GM12878 (cell line): ENCODE measurements around the gene GALNT15. TPM values are rescaled to one million over a fixed set of nuclear protein-coding genes. Genes with fewer than 3 reads are reported as not detected.

ENCODE experiments used
- ATAC-seq: fragments of 200-7000 bp; cut with Tn5 transposase; 3 replicates; pipeline ENCODE4 v1.9.1; 2020; ENCODE audit warnings: mild to moderate bottlenecking, moderate library complexity
- BruUV-seq: library from RNA; stranded (reverse); fragments of 400-500 nt; replicated peaks from 2 replicates; lab custom pipeline; 2021; lab: Mats Ljungman, UMichigan
- CTCF ChIA-PET: fragments of 300-600 bp; sonication (Branson Sonifier 250); formaldehyde crosslinking; extraction: SDS; loops from one replicate; lab custom pipeline; 2021; ENCODE audit warnings: inconsistent platforms; lab: Yijun Ruan, JAX
- POLR2A ChIA-PET: fragments of 350-600 bp; formaldehyde crosslinking; extraction: SDS; loops from one replicate; lab custom pipeline; 2021; ENCODE audit warnings: inconsistent platforms; lab: Charles Lee
- RAD21 ChIA-PET: fragments of 300-600 bp; sonication (Branson Sonifier 250); formaldehyde crosslinking; loops from one replicate; lab custom pipeline; 2023; ENCODE audit warnings: antibody characterized with exemption; ENCODE audit not compliant: unreplicated experiment; lab: Charles Lee
- SMC1A ChIA-PET: fragments of 300-600 bp; sonication (Branson Sonifier 250); formaldehyde crosslinking; loops from one replicate; lab custom pipeline; 2023; ENCODE audit not compliant: unreplicated experiment, uncharacterized antibody; lab: Charles Lee
- DNase-seq: peaks from one replicate; pipeline ENCODE4 v3.0.0-alpha.2; 2011; ENCODE audit warnings: low read depth, low spot score
- FAIRE-seq: peaks from 3 replicates; lab custom pipeline; 2011; peaks lifted over from hg19 to GRCh38; lab: Jason Lieb, UNC
- H2AFZ ChIP-seq: 2 replicates; pipeline ENCODE4 v1.6.0; 2011; ENCODE audit warnings: low read depth, low read length, control low read depth; ENCODE audit not compliant: control insufficient read depth
- H3K27ac ChIP-seq: 2 replicates; pipeline ENCODE4 v1.5.1; 2011; ENCODE audit warnings: control low read depth; ENCODE audit not compliant: control insufficient read depth, insufficient read depth
- H3K27me3 ChIP-seq, 2 experiments: replicated peaks in 1 of 2; 2 replicates each; pipeline versions ENCODE4 v1.6.0 to v1.6.1; 2011; ENCODE audit warnings: low read length in 1 of 2; ENCODE audit not compliant: control insufficient read depth in 2 of 2, insufficient read depth in 2 of 2
- H3K36me3 ChIP-seq, 2 experiments: 2 replicates each; pipeline ENCODE4 v1.5.1; 2011; ENCODE audit warnings: low read length in 1 of 2; ENCODE audit not compliant: control insufficient read depth in 2 of 2, insufficient read depth in 2 of 2
- H3K4me1 ChIP-seq: 2 replicates; pipeline ENCODE4 v1.6.1; 2011; ENCODE audit warnings: mild to moderate bottlenecking, low read length, moderate library complexity, mixed read lengths; ENCODE audit not compliant: control insufficient read depth, insufficient read depth
- H3K4me2 ChIP-seq: 2 replicates; pipeline ENCODE4 v1.6.0; 2011; ENCODE audit warnings: control low read depth; ENCODE audit not compliant: control insufficient read depth, insufficient read depth
- H3K4me3 ChIP-seq: fragments of 200-600 bp; sonication (generic); 2 replicates; pipeline ENCODE4 v1.5.1; 2016
- H3K79me2 ChIP-seq: 2 replicates; pipeline ENCODE4 v1.6.0; 2011; ENCODE audit warnings: low read length; ENCODE audit not compliant: control insufficient read depth, insufficient read depth
- H3K9ac ChIP-seq: 2 replicates; pipeline ENCODE4 v1.8.0; 2011; ENCODE audit warnings: low read length, control low read depth, mixed read lengths; ENCODE audit not compliant: control insufficient read depth, insufficient read depth
- H3K9me3 ChIP-seq: replicated peaks from 3 replicates; pipeline ENCODE4 v1.5.1; 2011; ENCODE audit warnings: mild to moderate bottlenecking, low read length; ENCODE audit not compliant: control insufficient read depth, insufficient read depth
- H4K20me1 ChIP-seq: 2 replicates; pipeline ENCODE4 v1.6.0; 2011; ENCODE audit not compliant: control insufficient read depth, insufficient read depth
- CHD4 ChIP-seq: fragments of 200-600 bp; sonication (generic); IDR thresholded peaks from 2 replicates; pipeline ENCODE4 v1.6.1; 2016; ENCODE audit warnings: mild to moderate bottlenecking
- EED ChIP-seq: sonication (generic); IDR thresholded peaks from 2 replicates; pipeline ENCODE4 v1.6.1; 2016; ENCODE audit warnings: antibody characterized with exemption, low read depth
- KAT2A ChIP-seq: conservative IDR thresholded peaks from 2 replicates; pipeline ENCODE4 v1.6.1; 2011; ENCODE audit warnings: low read depth, low read length; ENCODE audit not compliant: control insufficient read depth
- ZNF274 ChIP-seq: IDR thresholded peaks from one replicate; pipeline ENCODE4 v1.8.0; 2011; ENCODE audit not compliant: insufficient read length, insufficient read depth
- ZNF384 ChIP-seq: IDR thresholded peaks from 2 replicates; pipeline ENCODE4 v1.6.1; 2012; ENCODE audit warnings: low read depth, mild to moderate bottlenecking, low read length, improper control_type of control experiment, borderline replicate concordance
- ZNF622 ChIP-seq: fragments of 450-650 bp; IDR thresholded peaks from 2 replicates; pipeline ENCODE4 v1.6.1; 2017; ENCODE audit warnings: mild to moderate bottlenecking, inconsistent platforms
- WGBS: methylation state at CpG from one replicate; pipeline ENCODE4 v1.1.6; 2016; ENCODE audit warnings: low lambda C conversion rate; ENCODE audit not compliant: insufficient replicate concordance, insufficient coverage; ENCODE audit errors: missing lambda C conversion rate; 5-methylcytosine and 5-hydroxymethylcytosine counted together
- in situ Hi-C: fragments of 300-500 bp; cut with MboI; formaldehyde crosslinking; loops from 9 replicates; pipeline ENCODE4 v1.14.3; 2018; ENCODE audit warnings: mixed read lengths
- intact Hi-C: fragments of 100-400 bp; cut with micrococcal nuclease; formaldehyde crosslinking; loops from one replicate; pipeline ENCODE4 v1.14.2; 2022; ENCODE audit not compliant: unreplicated experiment
- polyA plus RNA-seq, 11 experiments: library from polyadenylated mRNA; depleted of rRNA in 4 of 11; unstranded in 6 of 11; stranded (reverse) in 5 of 11; fragments of >200 nt; fragmentation: Nextera tagmentation in 4 of 11; fragmentation: Illumina TruSeq in 1 of 11; extraction: Ambion mirVana in 4 of 11; extraction: Trizol in 1 of 11; gene quantifications; 1 replicate in 1 of 11; 2 replicates in 10 of 11; pipeline versions ENCODE4 v1.2.1 to v1.2.3, GENCODE V29; 2011 to 2016; ENCODE audit warnings: inconsistent platforms in 2 of 11, missing spikeins in 2 of 11, low read depth in 1 of 11
- total RNA-seq, 4 experiments: library from RNA; depleted of rRNA in 3 of 4; stranded (reverse); fragments of >200 nt in 3 of 4; fragmentation: Illumina TruSeq in 1 of 4; extraction: Trizol in 1 of 4; gene quantifications; 2 replicates each; pipeline versions ENCODE4 v1.2.1 to v1.2.3, GENCODE V29; 2013 to 2021
- TF ChIP-seq, protein P1 (sequence below): fragments of 450-650 bp; IDR thresholded peaks from 2 replicates; pipeline ENCODE4 v1.6.1; 2017; ENCODE audit warnings: mild to moderate bottlenecking, moderate library complexity
- TF ChIP-seq, protein P2 (sequence below): fragments of 450-650 bp; IDR thresholded peaks from 2 replicates; pipeline ENCODE4 v1.6.1; 2018; ENCODE audit warnings: borderline replicate concordance, mild to moderate bottlenecking; ENCODE audit not compliant: partially characterized antibody
- TF ChIP-seq, protein P3 (sequence below): IDR thresholded peaks from 2 replicates; pipeline ENCODE4 v1.6.1; 2012; ENCODE audit warnings: low read depth, low read length, improper control_type of control experiment

Gene GALNT15
- total and polyA plus RNA-seq, 10 of the 15 experiments (the other 5 are each of a cell fraction or from before 2014, with no cell fraction given), result 0.03 to 0.05 TPM; not detected in 8

DNA sequence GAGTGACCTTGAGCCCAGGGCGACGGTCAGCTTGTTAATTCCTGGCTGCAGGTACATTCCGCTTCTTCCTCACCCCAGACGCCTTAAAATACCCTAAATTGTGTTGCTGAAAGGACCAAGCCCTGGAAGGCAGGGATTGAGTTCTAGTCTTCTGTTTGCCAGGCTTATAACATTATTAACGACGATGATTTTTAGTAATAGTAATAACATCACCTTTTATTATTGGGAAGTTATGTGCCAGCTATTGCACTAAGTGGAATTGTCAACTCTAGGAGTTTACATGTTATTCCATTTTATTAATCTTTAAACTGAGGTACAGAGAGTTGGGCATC is 90.9 kb downstream of the GALNT15 start (continued):
- TF ChIP-seq, protein P1, sequence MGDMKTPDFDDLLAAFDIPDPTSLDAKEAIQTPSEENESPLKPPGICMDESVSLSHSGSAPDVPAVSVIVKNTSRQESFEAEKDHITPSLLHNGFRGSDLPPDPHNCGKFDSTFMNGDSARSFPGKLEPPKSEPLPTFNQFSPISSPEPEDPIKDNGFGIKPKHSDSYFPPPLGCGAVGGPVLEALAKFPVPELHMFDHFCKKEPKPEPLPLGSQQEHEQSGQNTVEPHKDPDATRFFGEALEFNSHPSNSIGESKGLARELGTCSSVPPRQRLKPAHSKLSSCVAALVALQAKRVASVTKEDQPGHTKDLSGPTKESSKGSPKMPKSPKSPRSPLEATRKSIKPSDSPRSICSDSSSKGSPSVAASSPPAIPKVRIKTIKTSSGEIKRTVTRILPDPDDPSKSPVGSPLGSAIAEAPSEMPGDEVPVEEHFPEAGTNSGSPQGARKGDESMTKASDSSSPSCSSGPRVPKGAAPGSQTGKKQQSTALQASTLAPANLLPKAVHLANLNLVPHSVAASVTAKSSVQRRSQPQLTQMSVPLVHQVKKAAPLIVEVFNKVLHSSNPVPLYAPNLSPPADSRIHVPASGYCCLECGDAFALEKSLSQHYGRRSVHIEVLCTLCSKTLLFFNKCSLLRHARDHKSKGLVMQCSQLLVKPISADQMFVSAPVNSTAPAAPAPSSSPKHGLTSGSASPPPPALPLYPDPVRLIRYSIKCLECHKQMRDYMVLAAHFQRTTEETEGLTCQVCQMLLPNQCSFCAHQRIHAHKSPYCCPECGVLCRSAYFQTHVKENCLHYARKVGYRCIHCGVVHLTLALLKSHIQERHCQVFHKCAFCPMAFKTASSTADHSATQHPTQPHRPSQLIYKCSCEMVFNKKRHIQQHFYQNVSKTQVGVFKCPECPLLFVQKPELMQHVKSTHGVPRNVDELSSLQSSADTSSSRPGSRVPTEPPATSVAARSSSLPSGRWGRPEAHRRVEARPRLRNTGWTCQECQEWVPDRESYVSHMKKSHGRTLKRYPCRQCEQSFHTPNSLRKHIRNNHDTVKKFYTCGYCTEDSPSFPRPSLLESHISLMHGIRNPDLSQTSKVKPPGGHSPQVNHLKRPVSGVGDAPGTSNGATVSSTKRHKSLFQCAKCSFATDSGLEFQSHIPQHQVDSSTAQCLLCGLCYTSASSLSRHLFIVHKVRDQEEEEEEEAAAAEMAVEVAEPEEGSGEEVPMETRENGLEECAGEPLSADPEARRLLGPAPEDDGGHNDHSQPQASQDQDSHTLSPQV, result no peak
- TF ChIP-seq, protein P2, sequence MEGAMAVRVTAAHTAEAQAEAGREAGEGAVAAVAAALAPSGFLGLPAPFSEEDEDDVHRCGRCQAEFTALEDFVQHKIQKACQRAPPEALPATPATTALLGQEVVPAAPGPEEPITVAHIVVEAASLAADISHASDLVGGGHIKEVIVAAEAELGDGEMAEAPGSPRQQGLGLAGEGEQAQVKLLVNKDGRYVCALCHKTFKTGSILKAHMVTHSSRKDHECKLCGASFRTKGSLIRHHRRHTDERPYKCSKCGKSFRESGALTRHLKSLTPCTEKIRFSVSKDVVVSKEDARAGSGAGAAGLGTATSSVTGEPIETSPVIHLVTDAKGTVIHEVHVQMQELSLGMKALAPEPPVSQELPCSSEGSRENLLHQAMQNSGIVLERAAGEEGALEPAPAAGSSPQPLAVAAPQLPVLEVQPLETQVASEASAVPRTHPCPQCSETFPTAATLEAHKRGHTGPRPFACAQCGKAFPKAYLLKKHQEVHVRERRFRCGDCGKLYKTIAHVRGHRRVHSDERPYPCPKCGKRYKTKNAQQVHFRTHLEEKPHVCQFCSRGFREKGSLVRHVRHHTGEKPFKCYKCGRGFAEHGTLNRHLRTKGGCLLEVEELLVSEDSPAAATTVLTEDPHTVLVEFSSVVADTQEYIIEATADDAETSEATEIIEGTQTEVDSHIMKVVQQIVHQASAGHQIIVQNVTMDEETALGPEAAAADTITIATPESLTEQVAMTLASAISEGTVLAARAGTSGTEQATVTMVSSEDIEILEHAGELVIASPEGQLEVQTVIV, result no peak
- TF ChIP-seq ZNF274, result no peak

DNA sequence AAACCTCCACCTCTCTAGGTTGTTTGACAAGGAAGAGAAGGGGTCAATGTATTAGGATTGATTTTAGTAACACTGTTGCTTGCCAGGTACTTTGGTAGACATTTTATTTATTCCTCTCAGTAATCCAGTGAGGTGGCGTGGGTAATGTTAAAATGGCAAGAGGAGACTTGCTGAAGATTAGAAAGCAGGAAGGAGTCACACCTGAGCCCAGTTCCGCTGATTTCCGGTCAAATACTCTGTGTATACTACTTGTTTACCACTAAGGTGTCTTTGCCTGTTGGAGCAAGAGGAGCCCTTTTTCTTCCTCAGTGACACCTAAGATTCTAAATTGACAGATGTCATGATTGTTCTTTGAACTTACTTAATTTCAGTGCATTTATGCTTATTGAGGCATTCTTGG is 92.2 kb downstream of the GALNT15 start:
- Histone ChIP-seq H3K27me3 (no peaks in the 10 kb centered on the region), H3K79me2 (peaks cover 47% of the 10 kb centered on the region), H3K4me1 (peaks cover 3% of the 10 kb centered on the region), H3K9ac (no peak overlapping the region), H3K9me3 (no peaks in the 10 kb centered on the region), H4K20me1 (no peaks in the 10 kb centered on the region), H3K27ac (no peak overlapping the region), H3K4me3 (no peak overlapping the region), H3K36me3 (peaks cover 2 to 4% of the 10 kb centered on the region in 2 experiments), H2AFZ (no peak overlapping the region), H3K4me2 (peak overlapping the region; percentile 12)
- DNase-seq, result no peak
- ATAC-seq, result no peak
- intact Hi-C loops (loop anchor here (10.0 kb wide), 1 partner anchor 968 kb away; no protein-coding TSS in a partner anchor), in situ Hi-C loops (no loop called here)
- ChIA-PET SMC1A (interaction anchor here (1.0 to 6.4 kb wide), 7 partner anchors 13 to 284 kb away, joined by 3 to 63 read pairs (median 16); no protein-coding TSS in a partner anchor), CTCF (interaction anchor here (0.6 to 9.7 kb wide), 15 partner anchors 8 to 330 kb away, joined by 3 to 93 read pairs (median 12); no protein-coding TSS in a partner anchor), RAD21 (interaction anchor here (0.6 to 2.1 kb wide), 3 partner anchors 131 to 284 kb away, joined by 4 to 5 read pairs (median 5); no protein-coding TSS in a partner anchor), POLR2A (interaction anchor here (0.7 kb wide), 1 partner anchor 250 kb away, joined by 8 read pairs; no protein-coding TSS in a partner anchor)
- no peak for TF ChIP-seq ZNF622
- TF ChIP-seq CHD4, result no peak
- TF ChIP-seq EED, result no peak
- TF ChIP-seq, protein P2, result no peak
- TF ChIP-seq, protein P3, sequence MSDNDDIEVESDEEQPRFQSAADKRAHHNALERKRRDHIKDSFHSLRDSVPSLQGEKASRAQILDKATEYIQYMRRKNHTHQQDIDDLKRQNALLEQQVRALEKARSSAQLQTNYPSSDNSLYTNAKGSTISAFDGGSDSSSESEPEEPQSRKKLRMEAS, result no peak
- no peak for TF ChIP-seq ZNF384
- TF ChIP-seq KAT2A, result no peak
- FAIRE-seq, result no peak
- WGBS, result 93% methylated on average over 3 of the region's 3 CpGs
- BruUV-seq, result no TSS peak
